Keratinocyte (primary cell): Measurements from ENCODE around the gene ENKUR. TPM values are rescaled to one million over a fixed set of nuclear protein-coding genes. Genes with fewer than 3 reads are reported as not detected.

Source experiments
- DNase-seq: peaks from one replicate; pipeline ENCODE4 v3.0.0-alpha.2; 2011; ENCODE audit warnings: low read depth, missing footprints, low spot score
- FAIRE-seq: peaks from 2 replicates; lab custom pipeline; 2011; peaks lifted over from hg19 to GRCh38; lab: Jason Lieb, UNC
- H2AFZ ChIP-seq: 2 replicates; pipeline ENCODE4 v1.6.0; 2012; ENCODE audit warnings: low read length, control low read depth, inconsistent platforms; ENCODE audit not compliant: control insufficient read depth
- H3K27ac ChIP-seq: 2 replicates; pipeline ENCODE4 v1.5.1; 2011; ENCODE audit warnings: low read length; ENCODE audit not compliant: control insufficient read depth, insufficient read depth
- H3K27me3 ChIP-seq: 3 replicates; pipeline ENCODE4 v1.6.0; 2011; ENCODE audit warnings: low read length; ENCODE audit not compliant: control insufficient read depth, insufficient read depth; ENCODE audit errors: extremely low read depth
- H3K36me3 ChIP-seq, 2 experiments: 2 replicates in 1 of 2; 3 replicates in 1 of 2; pipeline ENCODE4 v1.5.1; 2011; ENCODE audit warnings: low read length in 2 of 2, mild to moderate bottlenecking in 1 of 2; ENCODE audit not compliant: control insufficient read depth in 2 of 2, insufficient read depth in 2 of 2; ENCODE audit errors: extremely low read depth in 1 of 2
- H3K4me1 ChIP-seq: 3 replicates; pipeline ENCODE4 v1.5.1; 2011; ENCODE audit warnings: low read length; ENCODE audit not compliant: control insufficient read depth, insufficient read depth; ENCODE audit errors: extremely low read depth
- H3K4me2 ChIP-seq: 3 replicates; pipeline ENCODE4 v1.6.0; 2011; ENCODE audit warnings: low read depth, low read length; ENCODE audit not compliant: control insufficient read depth, insufficient read depth; ENCODE audit errors: extremely low read depth
- H3K4me3 ChIP-seq, 3 experiments: fragments of 200-600 bp in 1 of 3; sonication (generic) in 1 of 3; 2 replicates in 2 of 3; 3 replicates in 1 of 3; pipeline ENCODE4 v1.5.1; 2011 to 2016; ENCODE audit warnings: low read length in 3 of 3, mild to moderate bottlenecking in 3 of 3, control low read depth in 2 of 3, inconsistent platforms in 1 of 3, low read depth in 1 of 3, mixed read lengths in 1 of 3, mixed run types in 1 of 3, moderate library complexity in 1 of 3; ENCODE audit not compliant: control insufficient read depth in 2 of 3, insufficient read depth in 2 of 3; ENCODE audit errors: extremely low read depth in 1 of 3
- H3K79me2 ChIP-seq: 2 replicates; pipeline ENCODE4 v1.6.0; 2012; ENCODE audit warnings: low read length; ENCODE audit not compliant: control insufficient read depth, insufficient read depth
- H3K9ac ChIP-seq: 3 replicates; pipeline ENCODE4 v1.6.0; 2011; ENCODE audit warnings: low read length; ENCODE audit not compliant: control insufficient read depth, insufficient read depth; ENCODE audit errors: extremely low read depth
- H3K9me1 ChIP-seq: 3 replicates; pipeline ENCODE4 v1.6.0; 2011; ENCODE audit warnings: low read length; ENCODE audit not compliant: control insufficient read depth, insufficient read depth; ENCODE audit errors: extremely low read depth
- H3K9me3 ChIP-seq: 2 replicates; pipeline ENCODE4 v1.5.1; 2012; ENCODE audit warnings: low read depth, low read length; ENCODE audit not compliant: control insufficient read depth
- H4K20me1 ChIP-seq: 3 replicates; pipeline ENCODE4 v1.6.0; 2011; ENCODE audit warnings: low read length; ENCODE audit not compliant: control insufficient read depth, insufficient read depth; ENCODE audit errors: extremely low read depth
- CTCF ChIP-seq, 3 experiments: IDR thresholded peaks in 1 of 3; conservative IDR thresholded peaks in 1 of 3; optimal IDR thresholded peaks in 1 of 3; 2 replicates in 2 of 3; 3 replicates in 1 of 3; pipeline versions ENCODE3 to v1.5.1; 2011; ENCODE audit warnings: low read length in 3 of 3, mild to moderate bottlenecking in 3 of 3, moderate library complexity in 2 of 3, control low read depth in 1 of 3, inconsistent platforms in 1 of 3; ENCODE audit not compliant: insufficient read depth in 2 of 3; ENCODE audit errors: extremely low read depth in 1 of 3
- EZH2 ChIP-seq: IDR thresholded peaks from one replicate; pipeline ENCODE4 v1.6.1; 2012; ENCODE audit warnings: inconsistent platforms, mild to moderate bottlenecking, low read length, moderate library complexity
- dilution Hi-C: fragments of 300-500 bp; cut with MboI; formaldehyde crosslinking; loops from one replicate; pipeline ENCODE4 v1.7.0; 2020; ENCODE audit warnings: low sequenced_read_pairs; ENCODE audit not compliant: extremely low pct_ligation_motif_present
- polyA plus RNA-seq, 5 experiments: library from polyadenylated mRNA; depleted of rRNA in 3 of 5; stranded (reverse) in 3 of 5; stranded (forward) in 1 of 5; unstranded in 1 of 5; fragments of >200 nt; gene quantifications; 1 replicate in 1 of 5; 2 replicates in 3 of 5; 3 replicates in 1 of 5; pipeline versions ENCODE4 v1.2.1 to v1.2.3, GENCODE V29; 2011 to 2012; ENCODE audit warnings: missing spikeins in 2 of 5, low read depth in 1 of 5, low replicate concordance in 1 of 5

ENKUR gene
- polyA plus RNA-seq, 1 donor (not counting 4 experiments of a cell fraction or from before 2014, with no cell fraction given), result 0.03 TPM

- Histone ChIP-seq H3K4me1 (peaks cover 15% of the 10 kb centered on the region), H3K27me3 (no peaks in the 10 kb centered on the region), H3K36me3 (no peaks in the 10 kb centered on the region), H3K27ac (no peak overlapping the region), H2AFZ (no peak overlapping the region), H3K9ac (no peak overlapping the region), H3K9me1 (no peaks in the 10 kb centered on the region), H3K9me3 (no peaks in the 10 kb centered on the region), H3K4me3 (no peak overlapping the region), H3K4me2 (peak overlapping the region; percentile 6), H4K20me1 (no peaks in the 10 kb centered on the region), H3K79me2 (no peaks in the 10 kb centered on the region)
- no peak for DNase-seq
- TF ChIP-seq EZH2 (no peak), CTCF (optimal IDR thresholded peaks at IDR 0.05 in 1 of 3, IDR thresholded peaks at IDR 0.05 in 1 of 3, conservative IDR thresholded peaks at IDR 0.05 in 1 of 3; ENCODE audit: extremely low read depth in 1 of 3, insufficient read depth in 2 of 3, low read length in 3 of 3) (no peak)
- FAIRE-seq, result no peak
- dilution Hi-C loops, result no loop called here
These were observed 52.4 kb downstream of the ENKUR start for GRCh38 chr10:24963521-24964041.

GRCh38 chr10:24962995-24963394 lies 53.0 kb downstream of the ENKUR start:
- Histone ChIP-seq H3K27me3 (no peaks in the 10 kb centered on the region), H2AFZ (no peak overlapping the region), H3K4me3 (no peak overlapping the region), H3K4me2 (peak overlapping the region; percentile 6), H3K9ac (no peak overlapping the region), H3K9me3 (no peaks in the 10 kb centered on the region), H3K36me3 (no peaks in the 10 kb centered on the region), H3K79me2 (no peaks in the 10 kb centered on the region), H3K4me1 (peaks cover 19% of the 10 kb centered on the region), H3K27ac (no peak overlapping the region), H4K20me1 (no peaks in the 10 kb centered on the region), H3K9me1 (no peaks in the 10 kb centered on the region)
- DNase-seq (peak; percentile 46), FAIRE-seq (peak; percentile 95)
- dilution Hi-C loops, result no loop called here
- TF ChIP-seq EZH2, result no peak
- TF ChIP-seq CTCF (optimal IDR thresholded peaks at IDR 0.05 in 1 of 3, IDR thresholded peaks at IDR 0.05 in 1 of 3, conservative IDR thresholded peaks at IDR 0.05 in 1 of 3; ENCODE audit: extremely low read depth in 1 of 3, insufficient read depth in 2 of 3, low read length in 3 of 3), result no peak
